ENCODE data around the gene CHAF1B.
"Not testable (repeated sequence)": the region's sequence is repeated elsewhere in the genome, so short reads cannot be mapped to it uniquely, and the experiment has no call there.

Gene CHAF1B

DNA sequence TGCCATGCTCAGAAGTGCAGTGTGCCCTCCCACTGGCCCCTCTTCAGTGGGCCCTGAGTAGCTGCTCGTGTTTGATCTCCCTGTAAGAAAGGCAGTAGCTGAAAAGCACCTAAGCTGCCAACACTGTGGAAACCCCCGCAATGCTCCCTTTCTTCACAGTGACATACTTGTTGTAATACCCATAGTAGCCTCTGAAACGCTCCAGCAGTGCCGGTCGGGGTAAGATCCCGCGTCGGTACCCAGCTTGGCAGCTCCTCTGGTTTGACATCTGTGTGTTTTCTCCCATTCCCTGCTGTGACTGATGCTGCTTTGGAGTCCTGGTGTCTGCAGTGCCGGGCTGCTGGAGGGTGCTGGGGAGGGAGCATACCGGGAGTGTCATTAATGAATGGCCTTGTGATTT is 3.6 kb downstream of the CHAF1B start:
- no peak for DNase-seq (ENCODE audit: low read depth in 2 of 2)

GRCh38 chr21:36391649-36392048 is 6.5 kb downstream of the CHAF1B start:
- DNase-seq (ENCODE audit: low read depth in 2 of 2), result not testable (repeated sequence)

DNA sequence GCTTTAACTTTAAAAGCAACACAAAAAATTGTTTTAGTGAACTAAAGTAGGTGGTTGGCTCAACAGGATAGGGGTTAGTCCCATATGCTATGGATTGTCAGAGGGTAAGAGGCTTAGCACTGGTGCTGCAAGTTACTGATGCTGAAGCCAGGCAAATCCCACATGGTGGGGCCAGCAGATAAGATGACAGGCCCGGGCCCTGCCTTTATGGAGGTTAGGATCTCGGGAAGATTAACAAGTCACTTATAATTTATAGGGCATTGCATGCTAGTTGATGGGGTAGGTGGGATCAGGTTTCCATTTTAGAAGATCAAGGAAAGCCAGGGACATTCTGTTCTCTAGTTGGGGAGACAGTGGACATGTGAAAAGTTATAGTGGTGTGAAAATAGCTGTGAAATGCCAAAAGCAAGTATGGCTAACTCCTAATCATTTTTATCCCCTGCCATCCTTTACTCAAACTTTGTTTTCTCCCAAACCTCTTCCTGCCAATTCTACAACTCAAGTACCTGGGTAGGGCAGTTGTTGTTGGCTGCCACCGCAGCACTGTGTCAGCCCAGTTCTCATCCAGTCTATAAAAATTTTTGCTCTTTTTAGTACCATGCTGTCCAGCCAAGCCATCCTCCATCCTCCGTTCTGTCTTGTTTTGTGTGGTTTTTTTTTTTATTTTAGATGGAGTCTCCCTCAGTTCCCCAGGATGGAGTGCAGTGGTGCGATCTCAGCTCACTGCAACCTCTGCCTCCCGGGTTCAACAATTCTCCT is 10.3 kb downstream of the CHAF1B start:
- no peak for DNase-seq (ENCODE audit: low read depth in 2 of 2)

- DNase-seq (ENCODE audit: low read depth in 2 of 2), result no peak
Observed at GRCh38 chr21:36396325-36396724, 11.1 kb downstream of the CHAF1B start.

GRCh38 chr21:36396971-36397370 is 11.8 kb downstream of the CHAF1B start:
- no peak for DNase-seq (ENCODE audit: low read depth in 2 of 2)

DNA sequence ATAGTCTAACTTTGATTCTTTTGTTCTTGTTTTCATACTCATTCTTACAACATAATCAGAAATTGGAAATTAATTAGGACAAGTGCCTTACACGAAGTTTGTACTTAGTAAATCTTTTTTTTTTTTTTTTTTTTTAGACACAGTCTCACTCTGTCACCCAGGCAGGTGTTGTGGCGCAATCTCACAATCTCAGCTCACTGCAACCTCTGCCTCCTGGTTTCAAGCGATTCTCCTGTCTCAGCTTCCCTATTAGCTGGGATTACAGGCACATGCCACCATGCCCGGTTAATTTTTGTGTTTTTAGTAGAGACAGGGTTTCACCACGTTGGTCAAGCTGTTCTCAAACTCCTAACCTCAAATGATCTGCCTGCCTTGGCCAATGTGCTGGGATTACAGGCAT is 12.4 kb downstream of the CHAF1B start:
- no peak for DNase-seq (ENCODE audit: low read depth in 2 of 2)

DNA sequence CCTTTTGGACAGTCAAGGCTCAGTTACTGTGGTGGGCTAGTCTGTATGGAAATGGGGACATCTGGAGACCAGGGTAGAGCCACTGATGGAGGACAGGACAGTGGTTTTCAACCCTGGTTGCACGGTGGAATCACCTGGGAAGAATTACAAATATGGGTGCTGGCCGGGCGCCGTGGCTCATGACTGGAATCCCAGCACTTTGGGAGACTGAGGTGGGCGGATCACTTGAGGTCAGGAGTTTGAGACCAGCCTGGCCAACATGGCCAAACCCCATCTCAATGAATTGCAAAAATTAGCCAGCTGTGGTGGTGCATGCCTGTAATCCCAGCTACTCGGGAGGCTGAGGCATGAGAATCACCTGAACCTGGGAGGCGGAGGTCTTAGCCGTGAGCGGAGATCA is 14.5 kb downstream of the CHAF1B start:
- not testable (repeated sequence) for DNase-seq (ENCODE audit: low read depth in 2 of 2)

DNA sequence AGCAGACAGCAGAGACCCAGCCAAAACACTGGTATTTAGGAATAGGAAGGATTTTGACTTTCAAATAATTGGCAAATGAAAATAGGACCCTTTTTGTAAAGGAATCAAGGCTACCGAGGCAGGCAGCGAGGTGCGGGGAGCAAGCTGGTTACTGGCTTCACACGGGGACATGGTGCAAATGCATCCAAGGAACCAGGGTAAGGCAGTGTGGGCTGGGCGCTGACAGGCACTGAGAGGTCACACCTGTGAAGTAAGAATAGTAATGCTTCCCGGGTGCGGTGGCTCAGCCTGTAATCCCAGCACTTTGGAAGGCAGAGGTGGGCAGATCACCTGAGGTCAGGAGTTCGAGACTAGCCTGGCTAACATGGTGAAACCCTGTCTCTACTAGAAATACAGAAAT is 15.5 kb downstream of the CHAF1B start:
- no peak for DNase-seq (ENCODE audit: low read depth in 2 of 2)

GRCh38 chr21:36402339-36402738 is 17.1 kb downstream of the CHAF1B start:
- DNase-seq (ENCODE audit: low read depth in 2 of 2), result no peak

GRCh38 chr21:36403713-36404112 is 18.5 kb downstream of the CHAF1B start:
- no peak for DNase-seq (ENCODE audit: low read depth in 2 of 2)

DNA sequence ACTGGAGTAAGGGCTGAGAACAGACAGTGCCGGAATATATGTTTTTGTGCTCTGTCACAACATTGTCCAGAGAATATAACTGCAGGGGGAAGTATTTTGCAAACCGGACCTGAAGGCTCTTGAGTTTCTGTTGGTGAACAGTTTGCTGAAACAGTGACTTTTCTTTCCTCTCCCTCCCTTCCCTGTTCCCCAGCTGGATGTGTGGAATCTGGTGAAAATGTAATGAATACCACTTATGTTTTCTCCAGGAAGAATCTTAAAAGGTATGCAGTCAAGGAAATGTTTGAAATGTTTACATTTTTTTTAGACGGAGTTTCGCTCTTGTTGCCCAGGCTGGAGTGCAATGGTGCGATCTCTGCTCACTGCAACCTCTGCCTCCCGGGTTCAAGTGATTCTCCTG is 23.4 kb downstream of the CHAF1B start:
- no peak for DNase-seq (ENCODE audit: low read depth in 2 of 2)

DNA sequence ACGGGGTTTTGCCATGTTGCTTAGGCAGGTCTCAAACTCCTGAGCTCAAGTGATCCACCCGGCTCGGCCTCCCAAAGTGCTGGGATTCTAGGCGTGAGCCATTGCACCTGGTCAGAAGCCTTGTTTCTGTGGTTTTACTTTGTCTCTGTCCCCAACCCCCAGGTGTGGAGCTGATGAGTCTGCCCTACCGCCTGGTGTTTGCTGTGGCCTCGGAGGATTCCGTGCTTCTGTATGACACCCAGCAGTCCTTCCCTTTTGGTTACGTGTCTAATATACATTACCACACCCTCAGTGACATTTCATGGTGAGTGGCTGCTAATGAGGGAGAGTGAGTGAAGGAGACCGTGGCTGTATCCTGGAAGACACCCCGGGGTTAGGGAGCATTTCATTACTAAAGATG is 26.1 kb downstream of the CHAF1B start:
- DNase-seq (ENCODE audit: low read depth in 2 of 2), result no peak

DNA sequence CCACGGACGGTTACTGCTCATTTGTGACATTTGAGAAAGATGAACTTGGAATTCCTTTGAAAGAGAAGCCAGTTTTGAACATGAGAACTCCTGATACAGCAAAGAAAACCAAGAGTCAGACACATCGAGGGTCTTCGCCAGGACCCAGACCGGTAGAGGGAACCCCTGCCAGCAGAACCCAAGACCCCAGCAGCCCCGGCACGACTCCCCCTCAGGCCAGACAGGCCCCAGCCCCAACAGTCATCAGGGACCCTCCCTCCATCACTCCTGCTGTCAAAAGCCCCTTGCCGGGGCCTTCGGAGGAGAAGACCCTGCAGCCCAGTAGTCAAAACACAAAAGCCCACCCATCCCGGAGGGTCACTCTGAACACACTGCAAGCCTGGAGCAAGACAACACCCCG is 27.7 kb downstream of the CHAF1B start:
- no peak for DNase-seq (ENCODE audit: low read depth in 2 of 2)

DNA sequence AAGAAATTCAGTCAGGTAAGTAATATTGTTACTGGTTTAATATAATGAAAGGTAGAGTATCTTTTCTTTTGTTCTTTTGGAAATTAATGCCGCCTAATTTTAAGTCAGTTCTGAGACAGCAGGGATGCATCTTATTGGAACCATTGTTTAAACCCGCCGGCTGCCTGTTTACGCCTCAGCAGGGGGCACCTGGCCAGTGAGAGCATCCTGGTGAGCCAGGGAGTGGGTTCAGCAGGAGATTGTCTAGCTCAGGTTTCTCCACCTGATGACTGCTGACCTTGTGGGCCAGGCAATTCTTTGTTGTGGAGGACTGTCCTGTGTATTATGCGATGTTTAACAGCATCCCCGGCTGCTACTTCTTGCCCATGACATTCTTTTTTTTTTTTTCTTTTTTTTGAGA is 30.2 kb downstream of the CHAF1B start:
- DNase-seq (ENCODE audit: low read depth in 2 of 2), result no peak

GRCh38 chr21:36419241-36419640 is 34.0 kb downstream of the CHAF1B start:
- DNase-seq (ENCODE audit: low read depth in 2 of 2), result no peak

DNA sequence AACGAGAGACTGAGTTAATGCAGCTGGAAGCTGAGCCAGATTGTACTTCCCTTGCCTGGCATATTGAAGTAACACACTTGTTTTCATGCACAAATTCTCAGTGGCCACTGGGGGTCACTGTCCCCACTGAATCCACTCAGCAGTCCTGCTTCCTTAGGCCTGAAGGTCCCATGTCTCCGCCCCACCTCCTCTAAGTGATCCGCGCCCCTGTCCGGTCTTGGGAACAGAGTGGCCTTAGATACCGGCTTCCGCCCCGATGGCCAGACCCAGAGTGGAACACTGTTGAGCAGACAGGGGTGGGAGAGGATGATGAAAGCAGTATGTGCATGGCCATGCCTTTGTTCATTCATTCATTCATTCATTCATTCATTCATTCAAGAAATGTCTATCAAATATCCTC is 34.8 kb downstream of the CHAF1B start:
- peak in 1 of 2 donors; percentile 14 for DNase-seq (ENCODE audit: low read depth in 2 of 2)

GRCh38 chr21:36420571-36421339 is 35.6 kb downstream of the CHAF1B start:
- DNase-seq (ENCODE audit: low read depth in 2 of 2), result no peak

DNA sequence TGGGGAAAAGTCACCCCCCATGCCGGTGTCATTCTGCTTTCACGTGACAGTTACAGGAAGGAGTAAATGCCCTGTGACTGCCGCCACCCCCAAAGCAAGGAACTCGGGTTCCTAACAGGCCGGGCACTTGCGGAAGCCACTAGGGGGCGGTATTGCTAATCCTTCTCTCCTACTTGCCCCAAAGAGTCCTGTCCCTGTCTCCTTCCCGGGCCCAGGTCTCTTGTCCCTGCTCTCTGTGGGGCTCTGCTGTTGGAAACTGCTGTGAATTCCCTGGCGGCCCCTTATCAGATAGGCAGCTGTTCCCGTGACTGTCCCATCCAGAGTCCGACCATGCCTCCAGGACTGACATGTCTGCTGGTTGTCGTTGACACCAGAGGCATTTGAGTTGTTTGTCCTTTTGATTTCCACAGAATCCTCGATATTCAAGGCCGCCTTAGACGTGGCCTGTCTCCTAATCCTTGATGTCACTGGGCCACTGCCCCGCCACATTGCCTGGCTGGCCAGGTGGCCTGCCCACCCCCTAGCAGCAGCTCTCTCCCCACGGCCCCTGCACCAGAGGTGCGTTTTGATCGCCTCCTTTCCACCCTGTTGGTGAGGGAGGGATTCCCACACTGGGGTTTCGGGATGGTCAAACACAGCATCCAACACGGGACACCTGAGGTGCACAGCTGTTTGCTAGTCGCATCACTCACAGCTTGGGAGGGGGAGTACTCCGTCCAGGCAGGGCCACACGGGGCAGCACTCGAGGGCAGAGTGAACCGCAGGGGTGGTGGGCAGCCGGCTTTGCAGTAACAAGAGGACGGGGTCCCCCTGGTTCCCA is 37.3 kb downstream of the CHAF1B start:
- no peak for DNase-seq (ENCODE audit: low read depth in 2 of 2)

DNA sequence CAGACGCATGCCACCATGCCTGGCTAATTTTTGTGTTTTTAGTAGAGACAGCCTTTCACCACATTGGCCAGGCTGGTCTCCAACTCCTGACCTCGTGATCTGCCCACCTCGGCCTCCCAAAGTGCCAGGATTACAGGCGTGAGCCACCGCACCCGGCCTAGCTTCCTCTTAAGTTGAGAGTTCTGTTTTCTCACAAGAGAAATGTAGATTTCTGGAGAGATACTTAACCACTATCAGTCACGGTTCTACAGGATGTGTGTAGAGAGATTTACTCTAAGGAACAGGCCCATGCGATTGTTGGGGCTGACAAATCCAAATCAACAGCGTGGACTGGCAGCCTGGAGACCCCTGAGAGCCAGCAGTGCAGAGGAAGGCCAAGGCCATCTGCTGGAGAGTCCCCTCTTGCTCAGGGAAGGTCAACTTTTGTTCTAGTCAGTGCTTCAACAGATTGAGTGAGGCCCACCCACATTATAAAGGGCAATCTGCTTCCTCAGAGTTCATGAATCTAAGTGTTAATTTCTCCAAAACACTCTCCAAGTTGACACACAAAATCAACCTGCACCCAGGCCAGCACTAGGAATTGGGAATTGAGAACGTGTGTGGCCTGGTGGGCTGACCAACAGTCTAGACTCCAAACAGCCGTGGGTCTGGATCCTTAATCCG is 38.7 kb downstream of the CHAF1B start:
- no peak for DNase-seq (ENCODE audit: low read depth in 2 of 2)

GRCh38 chr21:36424592-36424991 is 39.4 kb downstream of the CHAF1B start:
- no peak for DNase-seq (ENCODE audit: low read depth in 2 of 2)

DNA sequence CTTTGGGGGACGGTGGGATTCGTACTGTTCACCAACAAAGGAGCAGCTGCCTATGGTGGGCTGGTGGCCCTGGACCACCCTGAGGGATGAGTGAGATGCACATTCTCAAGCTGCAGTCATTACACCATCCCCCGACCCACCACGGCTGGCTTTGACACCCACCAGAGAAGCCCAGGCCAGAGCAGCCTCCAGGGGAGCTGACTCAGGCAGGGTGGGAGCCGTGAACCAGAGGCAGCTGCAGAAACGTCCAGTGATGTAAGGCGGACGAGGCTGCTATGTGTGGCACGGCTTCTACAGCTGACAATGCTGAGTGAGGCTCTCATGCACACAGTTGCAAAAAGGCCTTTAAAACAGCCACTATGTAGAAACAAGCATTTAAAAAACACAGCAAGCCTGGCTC is 40.1 kb downstream of the CHAF1B start:
- no peak for DNase-seq (ENCODE audit: low read depth in 2 of 2)

DNA sequence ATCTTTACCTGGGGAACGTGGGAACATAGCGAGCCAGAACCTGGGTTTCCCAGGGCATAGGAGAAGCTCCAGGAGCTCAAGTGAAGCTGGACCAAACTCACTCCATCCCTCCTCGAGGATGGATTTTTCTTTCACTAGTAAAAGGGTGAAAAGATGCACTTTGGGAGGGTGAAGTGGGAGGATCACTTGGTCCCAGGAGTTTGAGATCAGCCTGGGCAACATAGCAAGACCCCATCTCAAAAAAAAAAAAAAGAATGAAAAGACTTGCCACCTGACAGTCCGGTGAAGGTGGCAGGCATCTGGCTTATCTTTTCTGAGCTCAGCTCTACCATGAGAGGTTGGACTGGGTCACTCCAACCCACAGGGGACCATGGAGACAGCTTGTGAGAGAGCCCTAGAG is 42.3 kb downstream of the CHAF1B start:
- DNase-seq (ENCODE audit: low read depth in 2 of 2), result no peak
